Amygdala (tissue), 56 donors: Measurements from ENCODE around the gene EFNA5.

Experiments used
- DNase-seq, 56 donors: peaks; one replicate each; lab custom pipeline; 2025; lab: John Stamatoyannopoulos, UW

The EFNA5 gene

GRCh38 chr5:107532169-107532878 lies 138.4 kb downstream of the EFNA5 start:
- DNase-seq: no peak

GRCh38 chr5:107531308-107531707 lies 139.4 kb downstream of the EFNA5 start:
- no peak for DNase-seq

- DNase-seq: no peak
Measured at GRCh38 chr5:107529618-107530017, 141.1 kb downstream of the EFNA5 start.

- DNase-seq: no peak
Measured at GRCh38 chr5:107526270-107526937, 144.3 kb downstream of the EFNA5 start.

GRCh38 chr5:107524111-107524510 lies 146.6 kb downstream of the EFNA5 start:
- no peak for DNase-seq

GRCh38 chr5:107523029-107523680 lies 147.6 kb downstream of the EFNA5 start:
- DNase-seq: no peak

- no peak for DNase-seq
Measured at GRCh38 chr5:107522456-107522855, 148.3 kb downstream of the EFNA5 start.

- DNase-seq: no peak
Measured at GRCh38 chr5:107519900-107520354, 150.8 kb downstream of the EFNA5 start.

GRCh38 chr5:107518616-107519015 lies 152.1 kb downstream of the EFNA5 start:
- no peak for DNase-seq

GRCh38 chr5:107518190-107518589 lies 152.5 kb downstream of the EFNA5 start:
- no peak for DNase-seq

- DNase-seq: no peak
Measured at GRCh38 chr5:107517185-107518033, 153.3 kb downstream of the EFNA5 start.

- no peak for DNase-seq
Measured at GRCh38 chr5:107516452-107517184, 154.1 kb downstream of the EFNA5 start.

GRCh38 chr5:107515521-107516080 lies 155.1 kb downstream of the EFNA5 start:
- DNase-seq: no peak

- no peak for DNase-seq
Measured at GRCh38 chr5:107514305-107514704, 156.4 kb downstream of the EFNA5 start.

- no peak for DNase-seq
Measured at GRCh38 chr5:107513337-107514085, 157.2 kb downstream of the EFNA5 start.

- no peak for DNase-seq
Measured at GRCh38 chr5:107512029-107512428, 158.7 kb downstream of the EFNA5 start.

- no peak for DNase-seq
Measured at GRCh38 chr5:107510125-107510524, 160.6 kb downstream of the EFNA5 start.

- no peak for DNase-seq
Measured at GRCh38 chr5:107508097-107508496, 162.6 kb downstream of the EFNA5 start.
